GM19324 (cell line): ENCODE results near the gene OSBP2.

Experiments
- ATAC-seq: cut with Tn5 transposase; IDR thresholded peaks from one replicate; pipeline ENCODE4 v1.9.1; 2021; ENCODE audit warnings: mild to moderate bottlenecking, moderate library complexity; ENCODE audit not compliant: unreplicated experiment, low FRiP score

Gene OSBP2

DNA sequence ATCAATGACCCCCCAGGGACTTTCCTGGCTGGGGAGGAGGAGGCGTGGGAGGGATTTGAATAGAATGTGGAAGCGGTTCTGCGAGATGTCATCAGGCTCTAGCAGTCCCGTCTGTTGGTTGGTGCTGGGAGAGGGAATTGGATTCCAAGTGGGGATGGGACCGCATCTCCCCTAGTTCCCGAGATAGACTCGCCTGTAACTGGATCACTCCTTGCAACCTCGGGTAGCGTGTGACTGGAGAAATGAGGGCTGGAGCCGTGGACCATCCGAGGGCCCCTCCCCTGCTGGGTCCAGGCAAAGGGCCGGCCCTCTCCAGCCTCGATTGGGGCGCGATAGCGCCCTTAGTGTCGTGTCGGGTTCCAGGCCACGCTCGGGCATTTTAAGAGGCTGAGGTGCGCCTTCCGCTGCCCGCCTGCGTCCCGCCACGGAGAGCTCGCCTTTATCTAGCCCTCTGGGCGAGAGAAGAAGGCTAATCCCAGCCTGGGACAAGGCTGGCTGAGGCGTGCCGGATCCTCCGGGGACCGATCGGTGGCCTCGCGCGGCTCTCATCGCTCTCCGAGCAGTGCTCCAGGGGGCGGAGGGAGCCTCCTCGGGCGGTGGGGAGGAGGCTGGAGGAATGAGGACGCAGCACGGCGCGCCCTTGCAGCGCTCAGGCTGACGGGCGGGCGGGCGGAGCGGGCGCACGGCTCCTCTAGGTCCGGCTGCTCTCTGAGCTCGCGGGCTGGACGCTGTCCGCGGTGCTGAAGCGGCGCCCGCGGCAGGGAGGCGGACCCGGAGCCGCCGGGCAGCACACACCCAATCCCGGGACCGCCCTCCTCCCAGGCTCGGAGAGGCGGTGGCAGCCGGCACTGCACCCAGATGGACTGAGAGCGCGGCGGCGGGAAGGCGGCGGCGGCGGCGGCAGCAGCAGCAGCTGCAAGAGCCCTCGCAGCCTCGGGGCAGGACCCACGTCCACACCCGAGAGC, 107.8 kb downstream of the OSBP2 start:
- no peak for ATAC-seq

DNA sequence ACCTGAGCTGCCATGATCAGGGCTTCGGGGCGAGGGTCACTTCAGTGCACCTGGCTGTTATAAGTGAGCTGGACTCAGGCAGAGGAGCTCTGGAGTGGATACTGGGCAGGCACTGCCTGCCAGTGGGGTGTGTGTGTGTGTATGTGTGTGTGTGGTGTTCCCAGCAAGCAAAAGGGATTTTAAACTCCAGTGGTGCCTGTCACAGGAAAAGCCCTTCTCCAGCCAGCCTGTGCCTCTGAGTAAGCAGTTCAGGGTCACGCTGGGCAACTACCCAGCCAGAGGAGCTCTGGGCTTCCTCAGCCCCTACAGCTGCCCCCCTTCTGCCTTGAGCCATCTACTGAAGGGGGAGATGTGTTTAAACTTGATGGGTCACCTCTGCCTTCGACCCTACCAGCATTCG, 109.0 kb downstream of the OSBP2 start:
- ATAC-seq: no peak

DNA sequence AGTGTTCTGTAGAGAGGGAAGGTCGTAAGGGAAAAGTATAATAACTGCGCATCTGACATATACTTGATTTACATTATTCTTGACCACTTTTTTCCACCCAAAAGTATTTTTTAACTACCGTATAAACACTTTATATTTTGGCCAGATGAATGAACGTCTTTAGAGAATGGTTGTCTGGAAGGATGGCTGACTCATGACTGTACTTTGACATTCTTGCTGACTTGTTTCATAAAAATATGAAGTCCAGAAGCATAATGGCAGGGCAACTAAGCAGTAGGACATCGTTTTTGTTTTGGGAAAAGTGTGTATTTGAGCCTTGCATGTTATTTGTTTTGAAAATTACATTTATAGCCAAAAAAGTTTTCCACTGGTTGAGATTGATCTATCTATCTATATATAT, 110.0 kb downstream of the OSBP2 start:
- no peak for ATAC-seq

DNA sequence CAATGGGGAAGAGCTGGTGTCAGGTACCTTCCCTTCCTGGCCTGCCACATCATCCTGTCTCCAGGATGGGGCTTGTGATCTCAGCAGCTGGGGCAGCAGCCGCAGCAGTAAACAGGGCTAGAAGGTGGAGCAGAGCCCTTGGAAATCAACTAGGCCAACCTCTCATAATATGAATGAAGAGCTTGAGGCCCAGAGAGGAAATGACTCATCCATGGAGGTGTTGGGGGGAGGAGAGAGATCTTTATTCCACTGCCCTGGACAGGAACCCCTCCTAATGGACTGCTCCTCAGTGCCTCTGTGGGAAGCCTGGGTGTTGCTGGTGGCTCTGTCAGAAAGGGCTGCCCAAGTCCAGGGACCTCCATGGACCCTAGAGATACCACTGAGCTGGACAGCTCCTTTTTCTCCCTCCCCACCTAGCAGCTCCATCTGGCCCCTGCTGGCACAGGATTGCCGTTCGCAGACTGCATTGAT, 111.8 kb downstream of the OSBP2 start:
- no peak for ATAC-seq

DNA sequence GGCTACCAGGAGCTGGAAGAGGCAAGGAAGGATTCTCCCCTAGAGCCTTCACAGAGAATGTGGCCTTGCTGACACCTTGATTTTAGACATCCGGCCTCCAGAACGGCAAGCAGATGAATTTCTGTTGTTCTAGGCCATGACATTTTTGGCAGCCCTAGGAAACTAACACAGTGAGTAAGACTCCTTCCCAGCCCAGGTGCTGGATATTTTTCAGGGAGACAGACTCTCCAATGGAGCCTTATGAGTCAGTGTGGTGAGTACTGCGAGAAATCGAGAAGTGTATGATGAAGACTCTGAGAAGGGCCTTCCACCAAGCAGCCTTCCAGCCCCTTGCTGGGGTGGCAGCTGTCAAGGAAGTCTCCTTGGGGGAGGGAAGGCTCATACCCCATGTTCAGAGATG, 114.4 kb downstream of the OSBP2 start:
- ATAC-seq: no peak

DNA sequence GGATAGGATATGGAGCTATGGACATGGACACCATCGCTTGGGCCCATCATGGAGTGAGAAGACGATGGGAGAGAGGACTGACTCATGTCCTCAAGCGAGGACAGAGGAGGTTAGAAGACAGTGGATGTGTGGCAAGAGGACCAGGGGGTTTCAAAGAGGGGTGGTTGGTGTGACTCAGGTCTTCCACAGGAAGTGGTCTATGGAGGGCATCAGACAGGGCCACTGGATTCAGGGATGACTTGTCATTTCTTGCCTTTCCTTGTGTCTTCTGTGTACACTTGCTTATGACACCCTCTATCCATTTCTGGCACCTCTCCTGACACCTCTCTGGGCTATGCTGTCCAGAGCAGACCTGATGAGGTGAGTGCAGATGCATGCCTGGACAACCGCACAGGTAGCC, 115.4 kb downstream of the OSBP2 start:
- no peak for ATAC-seq

DNA sequence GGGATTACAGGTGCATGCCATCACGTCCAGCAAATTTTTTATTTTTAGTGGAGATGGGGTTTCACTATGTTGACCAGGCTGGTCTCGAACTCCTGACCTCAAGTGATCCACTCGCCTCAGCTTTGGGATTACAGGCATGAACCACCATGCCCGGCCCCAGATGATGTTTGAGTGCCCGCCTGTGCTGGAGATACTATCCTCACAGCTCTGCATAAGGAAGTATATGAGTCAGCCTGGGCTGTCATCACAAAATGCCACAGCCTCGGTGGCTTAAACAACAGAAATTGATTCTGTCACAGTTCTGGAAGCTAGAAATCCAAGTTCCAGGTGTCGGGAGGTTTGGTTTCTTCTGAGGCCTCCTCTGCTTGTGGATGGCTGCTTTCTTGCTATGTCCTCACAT, 119.3 kb downstream of the OSBP2 start:
- ATAC-seq: no peak

DNA sequence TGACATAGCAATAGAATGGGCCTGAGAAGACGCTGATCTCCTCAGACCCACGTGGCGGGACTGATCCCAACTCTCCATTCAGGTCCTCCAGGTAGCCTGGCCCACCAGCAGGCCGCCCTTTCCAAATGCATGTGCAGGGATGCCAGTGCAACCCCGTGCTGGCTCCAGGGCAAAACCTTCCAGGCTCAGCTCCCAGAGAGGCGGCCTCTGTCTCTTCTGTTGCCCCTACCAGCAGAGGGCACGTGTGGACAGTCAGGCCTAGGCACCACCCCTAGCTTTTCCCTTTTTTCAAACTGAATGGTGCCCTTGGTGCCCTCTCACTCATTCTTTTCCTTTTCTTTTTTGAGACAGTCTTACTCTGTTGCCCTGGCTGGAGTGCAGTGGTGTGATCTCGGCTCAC, 121.7 kb downstream of the OSBP2 start:
- ATAC-seq: no peak

DNA sequence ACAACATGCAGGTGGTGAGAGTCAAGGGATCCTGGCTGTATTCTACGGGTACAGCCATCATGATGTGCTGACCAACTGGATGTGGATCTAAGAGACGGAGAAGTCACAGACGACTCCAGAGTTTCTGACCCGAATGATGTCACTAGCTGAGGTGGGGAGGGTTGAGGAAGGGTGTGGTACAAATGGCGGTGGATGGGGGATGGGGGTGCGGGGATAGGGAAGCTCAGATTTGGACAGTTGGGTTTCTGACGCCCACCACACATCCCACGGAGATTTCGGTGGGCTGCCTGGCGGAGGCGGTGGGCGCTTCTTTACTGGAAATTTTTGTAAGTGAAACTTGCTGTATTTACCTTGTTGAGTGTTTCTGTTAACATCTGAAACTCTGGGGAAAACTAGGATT, 126.7 kb downstream of the OSBP2 start:
- ATAC-seq: no peak

DNA sequence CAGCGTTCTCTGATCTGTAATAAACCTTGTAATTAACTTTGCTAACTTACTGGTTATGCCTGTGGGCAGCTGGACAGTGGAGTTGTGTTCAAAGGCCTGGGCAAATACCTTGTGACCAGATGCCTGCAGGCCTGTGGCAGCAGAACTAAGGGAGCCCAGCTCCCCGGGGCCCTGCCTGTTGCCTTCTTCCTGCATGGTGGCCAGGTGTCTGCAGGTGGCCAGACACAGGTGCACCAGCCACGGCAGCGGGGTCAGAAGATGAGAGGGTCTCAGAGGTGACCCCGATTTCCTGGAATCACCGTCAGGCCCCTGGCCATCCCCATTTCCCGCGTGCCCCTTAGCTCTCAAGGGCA, 127.2 kb downstream of the OSBP2 start:
- no peak for ATAC-seq

DNA sequence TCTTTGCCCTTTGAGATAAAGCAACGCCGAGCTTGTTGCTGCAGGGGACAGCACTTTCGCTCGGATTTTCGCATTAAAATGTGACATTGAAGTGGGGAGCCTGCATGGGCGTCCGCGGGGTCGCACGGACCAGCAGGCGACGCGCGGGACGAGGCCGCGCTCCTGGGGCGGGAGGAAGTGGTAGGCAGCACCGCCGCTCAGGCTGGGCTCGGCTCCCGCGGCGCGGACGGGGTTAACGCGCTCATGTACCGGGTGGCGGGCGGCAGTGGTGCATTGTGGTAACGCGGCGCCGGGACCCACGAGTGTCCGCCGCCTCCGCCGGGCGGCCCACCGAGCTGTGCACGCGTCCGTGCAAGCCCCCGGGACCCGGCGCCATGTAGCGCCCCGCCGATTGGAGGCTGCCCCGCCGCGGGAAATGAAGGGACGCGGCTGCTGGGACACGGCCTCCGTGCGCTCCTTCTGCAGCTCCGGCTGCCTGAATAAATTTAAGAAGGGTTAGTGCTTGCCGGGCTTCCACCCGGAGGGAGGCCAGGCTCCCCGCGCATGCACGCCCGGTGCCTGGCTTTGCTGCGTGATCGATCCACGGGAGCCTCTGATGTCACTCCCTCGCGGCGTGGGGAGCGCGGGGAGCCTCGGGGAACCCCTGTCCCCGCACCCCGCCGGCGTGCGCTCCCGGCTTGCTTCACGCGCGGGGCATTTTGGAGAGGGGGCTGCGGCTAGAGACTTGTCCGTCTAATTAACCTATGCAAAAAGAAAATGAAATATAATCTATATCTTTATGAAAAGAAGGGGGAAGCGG, 127.7 kb downstream of the OSBP2 start:
- ATAC-seq: no peak

DNA sequence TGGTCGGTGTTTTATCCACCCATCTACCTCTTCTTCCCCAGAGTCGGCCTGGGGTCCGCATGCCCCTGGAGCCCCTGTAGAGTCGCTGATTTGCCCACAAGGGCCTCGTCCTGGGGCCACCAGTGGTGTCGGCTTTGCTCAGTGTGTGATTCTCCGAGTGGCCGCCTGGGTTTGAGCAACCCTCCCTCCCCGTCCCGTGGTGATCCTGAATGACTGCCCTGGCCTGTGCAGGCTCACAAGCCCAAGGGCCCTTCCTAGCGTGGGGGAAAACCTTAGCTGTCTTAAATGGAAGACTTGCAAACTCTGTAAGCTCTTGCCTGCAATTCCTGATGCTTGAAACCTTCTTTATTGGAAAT, 128.3 kb downstream of the OSBP2 start:
- no peak for ATAC-seq

DNA sequence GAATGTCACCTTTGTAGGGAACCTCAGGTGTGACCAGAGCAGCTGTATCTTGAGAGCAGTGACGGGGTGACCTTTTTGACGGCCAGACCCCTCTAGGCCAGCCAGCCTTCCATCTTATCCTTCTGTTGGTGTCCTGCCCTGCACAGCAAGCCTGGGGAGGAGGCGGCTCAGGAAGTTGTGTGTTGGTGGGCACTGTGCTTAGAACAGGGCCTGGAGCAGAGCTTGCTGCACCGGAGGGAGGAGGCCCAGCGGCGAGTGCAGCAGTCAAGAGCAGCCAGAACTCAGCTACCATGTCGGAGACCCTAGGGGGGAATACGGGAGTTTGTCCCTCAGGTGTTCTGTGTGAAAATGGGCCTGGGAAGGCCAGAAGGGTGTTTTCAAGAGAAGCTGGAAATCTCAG, 129.4 kb downstream of the OSBP2 start:
- no peak for ATAC-seq

DNA sequence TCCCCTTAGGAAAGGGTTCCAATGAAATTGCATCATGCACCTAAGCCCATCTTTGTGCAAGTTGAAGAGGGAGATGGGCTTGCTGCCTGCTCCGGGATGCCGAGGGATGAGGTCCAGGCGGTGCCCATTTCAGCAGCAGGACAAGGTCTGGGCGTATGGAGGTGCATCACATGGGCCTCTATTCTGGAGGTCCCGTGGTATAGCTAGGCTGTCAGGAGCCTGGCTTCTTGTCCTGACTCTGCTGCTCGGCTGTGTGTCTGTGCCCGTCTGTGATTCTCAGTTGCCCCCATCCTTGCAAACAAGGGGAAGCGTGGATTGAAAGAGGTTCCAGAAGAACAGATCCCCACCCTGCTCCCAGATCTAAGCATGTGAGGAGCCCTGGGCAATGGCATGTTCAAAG, 130.0 kb downstream of the OSBP2 start:
- no peak for ATAC-seq

DNA sequence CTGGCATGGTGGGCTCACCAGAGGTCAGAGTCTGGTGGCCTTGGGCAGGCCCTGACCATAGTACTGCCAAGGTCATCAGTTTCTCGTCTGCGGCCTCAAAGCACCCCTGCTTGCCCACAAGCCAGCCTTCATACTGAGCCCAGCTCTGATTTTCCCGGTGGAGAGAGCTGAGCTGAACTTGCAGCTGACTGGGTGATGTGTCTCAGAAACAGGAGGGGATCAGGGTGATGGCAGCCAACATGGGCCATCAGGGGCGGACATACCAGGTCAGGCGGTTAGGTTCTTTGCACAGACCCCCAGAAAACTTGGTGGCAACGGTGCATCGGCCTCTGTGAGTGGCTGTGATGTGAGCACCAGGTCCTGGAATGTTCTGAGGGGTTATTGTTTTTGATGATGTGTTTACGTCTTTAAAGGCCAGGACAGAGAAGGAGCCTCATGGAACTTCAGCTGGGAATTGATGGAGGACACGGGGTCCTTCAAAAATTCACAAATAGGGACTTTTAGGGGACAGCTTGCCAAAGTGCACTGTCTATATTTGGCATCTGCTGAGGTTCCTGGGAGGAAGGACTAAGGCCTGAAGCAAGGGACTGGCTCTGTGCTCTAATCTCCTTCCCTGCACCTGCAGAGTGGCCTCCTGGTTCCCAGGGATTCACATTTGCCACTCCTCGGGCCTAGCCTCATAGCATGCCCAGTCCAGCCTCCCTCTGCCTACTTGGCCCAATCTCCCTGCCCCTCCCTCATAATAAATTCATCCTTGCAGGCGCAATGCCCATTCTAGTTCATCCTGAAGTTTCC, 131.2 kb downstream of the OSBP2 start:
- no peak for ATAC-seq

DNA sequence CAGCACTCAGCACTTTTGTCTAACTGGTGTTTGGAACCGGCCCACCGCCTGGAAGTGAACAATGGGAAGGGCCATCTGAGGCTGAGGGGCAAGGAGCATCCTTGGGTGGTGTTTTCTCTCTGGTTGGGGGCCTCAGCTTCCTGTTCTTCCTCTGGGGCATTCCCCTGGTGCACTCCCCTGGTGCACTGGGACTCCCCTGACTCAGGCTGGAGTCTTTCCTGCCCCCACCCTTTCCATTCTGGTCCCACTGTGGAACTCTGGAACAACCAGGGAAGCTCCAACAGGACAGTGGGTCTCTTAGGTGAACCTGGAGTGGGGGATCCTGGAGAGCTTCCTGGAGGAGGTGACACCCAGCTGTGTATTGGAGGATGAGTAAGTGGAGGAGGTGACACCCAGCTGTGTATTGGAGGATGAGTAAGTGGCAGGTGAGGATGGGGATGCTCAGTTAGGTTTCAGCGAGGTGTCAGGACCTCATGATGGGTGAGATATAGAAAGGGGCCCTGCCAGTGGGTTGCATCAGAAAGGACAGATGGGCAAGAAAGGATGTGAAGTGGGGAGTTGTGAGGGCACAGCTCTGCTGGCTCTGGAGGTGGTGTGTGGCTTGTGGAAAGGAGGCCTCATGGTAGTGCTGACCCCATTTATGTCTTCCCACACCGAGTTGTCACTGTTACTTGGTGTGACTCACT, 132.1 kb downstream of the OSBP2 start:
- no peak for ATAC-seq

DNA sequence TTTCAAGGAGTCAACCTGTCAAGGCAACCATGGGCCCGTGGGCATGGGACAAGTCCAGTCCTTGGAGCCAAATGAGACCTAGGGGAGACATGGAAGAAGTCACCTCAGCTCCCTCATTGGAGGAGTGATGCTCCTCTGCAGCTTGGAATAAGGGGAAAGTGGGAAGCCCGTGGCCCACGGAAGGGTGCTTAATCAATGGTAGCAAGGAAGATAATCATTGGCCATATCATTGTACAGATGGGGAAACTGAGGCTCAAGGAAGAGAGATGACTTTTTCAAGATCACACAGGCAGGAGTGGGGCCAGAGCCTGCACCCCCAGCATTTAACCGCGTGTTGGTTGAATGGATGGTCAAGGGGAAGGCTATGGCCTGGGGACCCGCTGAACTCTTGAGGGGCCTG, 133.0 kb downstream of the OSBP2 start:
- no peak for ATAC-seq

DNA sequence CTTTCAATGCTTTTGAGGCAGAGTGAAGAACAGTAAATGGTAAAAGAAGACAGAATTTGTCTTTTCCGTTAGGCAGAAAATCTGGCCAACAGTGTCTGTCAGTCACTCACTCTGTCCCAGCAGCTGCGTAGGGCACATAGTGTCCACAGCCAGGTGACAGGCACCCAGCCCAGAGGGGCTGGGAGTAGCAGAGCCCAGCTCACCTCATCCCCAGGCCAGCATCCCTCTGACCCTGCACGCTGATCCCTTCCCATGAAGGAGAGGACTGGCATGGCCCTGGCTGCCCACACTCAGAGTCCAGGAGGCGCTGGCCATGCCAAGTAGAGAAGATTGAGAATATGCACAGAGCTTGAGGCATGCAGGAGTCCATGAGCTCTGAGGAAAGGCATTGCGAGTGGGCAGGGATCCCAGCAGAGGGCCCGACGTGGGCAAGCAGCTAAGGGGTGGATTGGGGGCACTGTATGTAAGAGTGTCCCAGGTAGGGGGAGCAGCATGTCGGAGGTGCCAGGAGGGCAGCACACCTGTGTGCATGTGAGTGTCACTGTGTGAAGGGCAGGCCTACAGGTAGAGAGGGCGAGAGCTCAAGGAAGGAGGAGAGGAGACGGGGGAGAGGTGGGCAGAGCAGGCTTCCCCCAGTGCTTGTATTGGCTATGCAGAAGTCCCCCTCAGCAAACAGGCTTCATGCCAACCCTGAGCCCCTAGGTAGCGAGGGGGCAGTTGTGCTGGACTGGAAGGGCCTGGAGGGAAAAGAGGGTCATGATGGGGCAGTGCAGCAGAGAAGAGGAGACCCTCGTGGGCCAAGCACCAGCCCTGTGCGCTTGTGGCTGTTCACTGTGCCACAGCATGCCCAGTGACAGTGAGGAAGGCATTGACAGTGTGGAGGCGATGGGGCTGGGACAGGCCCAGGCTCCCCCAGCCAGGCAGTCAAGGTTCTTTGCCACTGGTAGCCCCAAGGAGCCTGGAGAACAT, 133.8 kb downstream of the OSBP2 start:
- ATAC-seq: no peak

DNA sequence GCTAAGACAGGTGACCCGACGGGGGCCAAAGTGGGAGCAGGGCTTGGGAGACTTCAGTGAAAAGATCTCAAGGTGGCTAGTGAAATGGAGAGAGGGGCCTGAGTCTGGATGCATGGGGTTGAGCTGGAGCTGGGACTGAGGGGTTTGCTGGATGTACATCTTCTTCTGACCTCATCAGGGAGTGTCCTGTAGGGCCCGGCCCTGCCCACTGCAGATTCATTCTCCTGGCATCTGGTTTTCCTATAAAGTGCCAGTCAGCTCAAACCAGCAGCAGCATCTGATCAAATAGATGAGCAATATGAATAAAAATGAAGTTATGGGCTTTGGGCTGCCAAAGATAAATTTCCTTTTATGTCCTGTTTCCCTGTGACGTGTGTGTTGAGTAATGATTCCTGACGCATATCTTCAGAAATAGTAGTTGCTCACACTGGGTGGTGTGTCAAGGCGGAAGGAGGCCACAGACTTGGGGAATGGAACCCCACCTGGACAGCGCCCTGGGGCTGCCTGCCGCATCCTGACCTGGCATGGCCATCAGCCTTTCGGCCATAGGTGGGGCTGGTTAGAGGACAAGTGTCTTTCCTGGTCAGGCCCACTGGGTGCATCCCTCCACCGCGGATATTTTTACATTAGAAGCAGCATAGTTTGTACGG, 135.4 kb downstream of the OSBP2 start:
- no peak for ATAC-seq
